Testis (tissue), 2 donors: ENCODE results near the gene NFIX.

Experiments used
- CTCF ChIP-seq, 3 experiments: fragments of 450-650 bp in 2 of 3; fragments of 200-600 bp in 1 of 3; sonication (generic) in 1 of 3; IDR thresholded peaks; one replicate each; pipeline ENCODE4 v1.5.1; 2016 to 2019; ENCODE audit warnings: antibody characterized with exemption in 3 of 3, mild to moderate bottlenecking in 2 of 3, moderate library complexity in 1 of 3
- POLR2A ChIP-seq: fragments of 450-650 bp; IDR thresholded peaks from one replicate; pipeline ENCODE4 v1.6.1; 2017; ENCODE audit warnings: antibody characterized with exemption, mild to moderate bottlenecking, moderate library complexity

GRCh38 chr19:13035820-13036365 is 40.6 kb downstream of the NFIX start:
- TF ChIP-seq CTCF (IDR thresholded peaks at IDR 0.05) (no peak), POLR2A (no peak)
